IMR-90 (cell line): ENCODE results near the gene SLC22A4. TPM values are rescaled to one million over a fixed set of nuclear protein-coding genes. Genes with fewer than 3 reads are reported as not detected.

Experiments used
- ATAC-seq: fragments of 200-7000 bp; cut with Tn5 transposase; 2 replicates; pipeline ENCODE4 v1.9.1; 2020; ENCODE audit warnings: low read depth, mild to moderate bottlenecking, moderate library complexity
- BruUV-seq: library from RNA; stranded (reverse); fragments of 400-500 nt; replicated peaks from 2 replicates; lab custom pipeline; 2021; lab: Mats Ljungman, UMichigan
- CTCF ChIA-PET: fragments of 300-600 bp; formaldehyde crosslinking; extraction: SDS; loops from one replicate; lab custom pipeline; 2021; ENCODE audit warnings: antibody characterized with exemption; lab: Yijun Ruan, JAX
- POLR2A ChIA-PET: fragments of 300-600 bp; sonication (Branson Sonifier 250); formaldehyde crosslinking; loops from one replicate; lab custom pipeline; 2022; ENCODE audit warnings: antibody characterized with exemption; ENCODE audit not compliant: unreplicated experiment; lab: Charles Lee
- DNase-seq: peaks from one replicate; pipeline ENCODE4 v3.0.0; 2013
- H2AFZ ChIP-seq: replicated peaks from 2 replicates; pipeline ENCODE3; 2013; ENCODE audit warnings: low read length, mild to moderate bottlenecking; ENCODE audit not compliant: poor library complexity
- H2AK5ac ChIP-seq: 2 replicates; pipeline ENCODE4 v1.6.1; 2013; ENCODE audit warnings: low read depth, low read length, inconsistent platforms
- H2AK9ac ChIP-seq: replicated peaks from 2 replicates; pipeline ENCODE3; 2013; ENCODE audit warnings: mild to moderate bottlenecking, low read depth, low read length, moderate library complexity; ENCODE audit not compliant: poor library complexity
- H2BK120ac ChIP-seq: 2 replicates; pipeline ENCODE4 v1.6.1; 2013; ENCODE audit warnings: low read depth, low read length, inconsistent platforms
- H2BK15ac ChIP-seq: 3 replicates; pipeline ENCODE4 v1.6.1; 2013; ENCODE audit warnings: low read depth, low read length, inconsistent platforms
- H2BK20ac ChIP-seq: 2 replicates; pipeline ENCODE4 v1.6.1; 2013; ENCODE audit warnings: low read depth, mild to moderate bottlenecking, inconsistent platforms, low read length, moderate library complexity
- H2BK5ac ChIP-seq: 2 replicates; pipeline ENCODE4 v1.6.1; 2013; ENCODE audit warnings: mild to moderate bottlenecking, low read depth, low read length, inconsistent platforms; ENCODE audit not compliant: poor library complexity, severe bottlenecking
- H3K14ac ChIP-seq: replicated peaks from 2 replicates; pipeline ENCODE4 v1.6.1; 2013; ENCODE audit warnings: low read depth, low read length, inconsistent platforms
- H3K18ac ChIP-seq: 2 replicates; pipeline ENCODE4 v1.6.1; 2013; ENCODE audit warnings: low read depth, low read length, control low read depth
- H3K23ac ChIP-seq: 2 replicates; pipeline ENCODE4 v1.6.1; 2013; ENCODE audit warnings: low read depth, low read length, inconsistent platforms
- H3K27ac ChIP-seq: 2 replicates; pipeline ENCODE4 v1.5.1; 2013; ENCODE audit warnings: mild to moderate bottlenecking, control low read depth, low read length; ENCODE audit not compliant: insufficient read depth
- H3K27me3 ChIP-seq: 2 replicates; pipeline ENCODE4 v1.6.1; 2013; ENCODE audit warnings: low read length; ENCODE audit not compliant: control insufficient read depth, insufficient read depth
- H3K36me3 ChIP-seq: 2 replicates; pipeline ENCODE4 v1.6.1; 2013; ENCODE audit warnings: low read length, mixed read lengths; ENCODE audit not compliant: control insufficient read depth, insufficient read depth
- H3K4ac ChIP-seq: 2 replicates; pipeline ENCODE4 v1.6.1; 2013; ENCODE audit warnings: low read depth, low read length, inconsistent platforms
- H3K4me1 ChIP-seq: 2 replicates; pipeline ENCODE4 v1.6.1; 2013; ENCODE audit warnings: low read length, mixed read lengths; ENCODE audit not compliant: control insufficient read depth, insufficient read depth
- H3K4me2 ChIP-seq: 2 replicates; pipeline ENCODE4 v1.6.1; 2013; ENCODE audit warnings: low read depth, mild to moderate bottlenecking, control low read depth, low read length, moderate library complexity
- H3K4me3 ChIP-seq: 2 replicates; pipeline ENCODE4 v1.5.1; 2013; ENCODE audit warnings: low read depth, mild to moderate bottlenecking, control low read depth, low read length, moderate library complexity; ENCODE audit not compliant: insufficient read depth
- H3K56ac ChIP-seq: 2 replicates; pipeline ENCODE4 v1.6.1; 2013; ENCODE audit warnings: low read length, inconsistent platforms; ENCODE audit not compliant: insufficient read depth; ENCODE audit errors: extremely low read depth
- H3K79me1 ChIP-seq, 2 experiments: 2 replicates each; pipeline ENCODE4 v1.6.1; 2013; ENCODE audit warnings: low read length in 2 of 2, inconsistent platforms in 1 of 2, low read depth in 1 of 2
- H3K9ac ChIP-seq: 2 replicates; pipeline ENCODE4 v1.6.1; 2013; ENCODE audit warnings: low read depth, low read length, control low read depth
- H3K9me1 ChIP-seq: 2 replicates; pipeline ENCODE4 v1.6.1; 2013; ENCODE audit warnings: low read length, inconsistent platforms; ENCODE audit not compliant: insufficient read depth
- H3K9me3 ChIP-seq: 2 replicates; pipeline ENCODE4 v1.6.1; 2013; ENCODE audit warnings: low read length; ENCODE audit not compliant: control insufficient read depth, insufficient read depth
- H4K20me1 ChIP-seq: 2 replicates; pipeline ENCODE4 v1.6.1; 2013; ENCODE audit warnings: low read length, inconsistent platforms; ENCODE audit not compliant: insufficient read depth
- H4K5ac ChIP-seq: 2 replicates; pipeline ENCODE4 v1.6.1; 2013; ENCODE audit warnings: mild to moderate bottlenecking, low read depth, low read length, control low read depth
- H4K8ac ChIP-seq, 2 experiments: 2 replicates each; pipeline ENCODE4 v1.6.1; 2013; ENCODE audit warnings: low read depth in 2 of 2, low read length in 2 of 2, control low read depth in 1 of 2, inconsistent platforms in 1 of 2
- H4K91ac ChIP-seq: 2 replicates; pipeline ENCODE4 v1.6.1; 2013; ENCODE audit warnings: low read depth, low read length, inconsistent platforms; ENCODE audit not compliant: insufficient read depth
- CHD1 ChIP-seq: IDR thresholded peaks from 2 replicates; pipeline ENCODE4 v1.6.1; 2012; ENCODE audit warnings: low read depth, low read length, improper control_type of control experiment
- MAZ ChIP-seq: IDR thresholded peaks from 2 replicates; pipeline ENCODE4 v1.6.1; 2012; ENCODE audit warnings: low read depth, mild to moderate bottlenecking, low read length, improper control_type of control experiment, moderate library complexity, borderline replicate concordance
- POLR2A ChIP-seq: IDR thresholded peaks from 2 replicates; pipeline ENCODE4 v1.6.1; 2012; ENCODE audit warnings: mild to moderate bottlenecking, low read depth, low read length
- RCOR1 ChIP-seq: IDR thresholded peaks from 2 replicates; pipeline ENCODE4 v1.6.1; 2012; ENCODE audit warnings: mild to moderate bottlenecking, low read length, improper control_type of control experiment; ENCODE audit not compliant: insufficient replicate concordance
- WGBS, 2 experiments: methylation state at CpG; one replicate each; pipeline versions ENCODE4 v1.1.5 to v1.1.7; 2013; ENCODE audit warnings: missing lambda C conversion rate in 2 of 2; ENCODE audit not compliant: insufficient read length in 1 of 2; ENCODE audit errors: extremely low coverage in 2 of 2; 5-methylcytosine and 5-hydroxymethylcytosine counted together
- dilution Hi-C: fragments of 300-500 bp; cut with HindIII; formaldehyde crosslinking; loops from one replicate; pipeline ENCODE4 v1.14.3; 2018; ENCODE audit warnings: low sequenced_read_pairs; ENCODE audit not compliant: unreplicated experiment
- in situ Hi-C: fragments of 300-500 bp; cut with MboI; formaldehyde crosslinking; loops from 3 replicates; pipeline ENCODE4 v1.14.3; 2019; ENCODE audit warnings: low sequenced_read_pairs, inconsistent platforms, mixed read lengths
- intact Hi-C: fragments of 100-400 bp; cut with micrococcal nuclease; formaldehyde crosslinking; loops from 2 replicates; pipeline ENCODE4 v1.10.0; 2022
- polyA plus RNA-seq, 3 experiments: library from polyadenylated mRNA; depleted of rRNA; stranded (reverse); fragments of >200 nt; gene quantifications; 2 replicates each; pipeline ENCODE4 v1.2.3, GENCODE V29; 2012; ENCODE audit warnings: low replicate concordance in 1 of 3
- total RNA-seq: library from RNA; depleted of rRNA; stranded (reverse); fragments of >200 nt; gene quantifications from 2 replicates; pipeline ENCODE4 v1.2.3, GENCODE V29; 2012

SLC22A4 gene
- total and polyA plus RNA-seq, 2 of the 4 experiments (the other 2 are of a cell fraction), result 2.6 to 3.2 TPM

DNA sequence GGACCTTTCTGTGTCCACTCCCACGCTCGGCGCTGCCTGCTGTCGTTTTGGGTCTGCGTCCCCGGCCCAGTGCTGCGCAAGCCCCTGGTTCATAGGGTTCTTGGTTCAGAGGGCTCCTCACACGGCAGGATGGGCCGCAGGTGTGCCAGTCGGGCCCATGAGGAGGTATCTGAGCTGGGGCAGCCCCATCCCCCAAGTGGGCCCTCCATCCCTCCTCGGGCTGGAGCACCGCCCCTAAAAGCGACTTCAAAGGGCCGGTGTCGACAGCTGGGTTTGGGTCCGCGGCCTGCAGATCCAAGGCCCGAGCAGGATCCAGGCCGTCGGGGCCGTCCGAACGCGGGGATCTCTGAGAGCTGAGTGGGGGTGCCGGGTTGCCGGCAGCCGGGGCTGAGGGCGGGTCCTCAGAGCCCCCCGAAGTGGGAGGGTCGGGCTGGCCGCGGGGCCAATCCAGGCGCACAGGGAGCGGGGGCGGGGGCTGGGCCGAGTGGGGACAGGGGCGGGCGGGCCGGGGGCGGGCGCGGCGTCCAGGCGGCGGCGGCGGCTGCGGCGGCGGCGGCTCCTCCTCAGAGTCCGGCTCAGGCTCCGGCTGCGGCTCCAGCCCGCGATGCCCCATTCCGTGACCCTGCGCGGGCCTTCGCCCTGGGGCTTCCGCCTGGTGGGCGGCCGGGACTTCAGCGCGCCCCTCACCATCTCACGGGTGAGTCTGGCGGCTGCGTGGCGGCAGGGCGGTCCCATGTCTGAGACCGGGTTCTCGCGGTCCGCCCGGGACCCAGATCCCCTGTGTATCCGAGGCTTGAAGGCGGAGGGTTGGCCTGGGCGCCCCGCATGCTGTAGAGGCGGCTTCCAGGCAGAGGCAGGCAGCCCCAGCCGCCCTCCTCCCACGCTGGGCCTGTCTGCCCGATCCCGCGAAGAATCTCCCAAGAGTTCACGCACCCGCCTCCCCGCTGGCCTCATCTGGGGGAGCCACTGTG, 36.8 kb upstream of the SLC22A4 start, which contains the start of gene PDLIM4:
Gene PDLIM4 (plus strand): TSS at position 566 of the 971 bp plus-strand sequence. CDS start 39 bp downstream, at position 605.
- Histone ChIP-seq H3K23ac (peak within 1 kb of the TSS; percentile 91), H3K4me2 (peak within 1 kb of the TSS; percentile 79), H2AFZ (peak within 1 kb of the TSS; percentile 97), H3K4me1 (peaks cover 32% of the 10 kb centered on the region), H3K56ac (peak within 1 kb of the TSS; percentile 96), H3K9me1 (peaks cover 30% of the 10 kb centered on the region), H3K18ac (peak within 1 kb of the TSS; percentile 25), H3K27me3 (no peaks in the 10 kb centered on the region), H3K4ac (peak within 1 kb of the TSS; percentile 92), H2BK120ac (peak within 1 kb of the TSS; percentile 71), H4K20me1 (peaks cover 34% of the 10 kb centered on the region), H3K27ac (peak within 1 kb of the TSS; percentile 97), H4K8ac (peak within 1 kb of the TSS; percentile 78 to 89), H2BK20ac (peak within 1 kb of the TSS; percentile 53), H2BK15ac (peak within 1 kb of the TSS; percentile 76; the same call in 1 of the 3 replicates), H2BK5ac (peak within 1 kb of the TSS; percentile 97), H3K14ac (peak within 1 kb of the TSS; percentile 92), H4K5ac (peak within 1 kb of the TSS; percentile 11), H3K9me3 (no peaks in the 10 kb centered on the region), H2AK5ac (peak within 1 kb of the TSS; percentile 94), H2AK9ac (peak within 1 kb of the TSS; percentile 97), H3K79me1 (peaks cover 16 to 51% of the 10 kb centered on the region in 2 experiments; a peak in 3 of 4 replicates), H4K91ac (peak within 1 kb of the TSS; percentile 83), H3K36me3 (peaks cover 6% of the 10 kb centered on the region), H3K4me3 (peak within 1 kb of the TSS; percentile 92), H3K9ac (peak within 1 kb of the TSS; percentile 81)
- peak; percentile 50 for ATAC-seq
- ChIA-PET CTCF (no interaction called here), POLR2A (no interaction called here)
- DNase-seq, result no peak
- intact Hi-C loops, result loop anchor here (5.0 kb wide), 1 partner anchor 65 kb away; no protein-coding TSS in a partner anchor
- BruUV-seq, result TSS peak; percentile 45
- in situ Hi-C loops, result no loop called here
- TF ChIP-seq MAZ (no peak; the same call in 1 of the 2 replicates), POLR2A (peak; percentile 55; the same call in 1 of the 2 replicates), RCOR1 (no peak), CHD1 (0 out of 2 replicates have a peak, but pooled peaks have one; percentile 2)
- 17% methylated on average over 22 of the region's 88 CpGs; no CpG with 5 or more reads in 1 of the 2 experiments for WGBS, 2 experiments
- dilution Hi-C loops, result no loop called here
